BLaER1 treated with 17β-estradiol and CSF1 and Interleukin-3, amounts not matched to agents 10 nM and 100 nM (cell line): ENCODE results near the gene ACOT9.
A peak's percentile ranks its signal among the peaks of the same experiment; 100 is the strongest.
"Not testable (repeated sequence)": the region's sequence is repeated elsewhere in the genome, so short reads cannot be mapped to it uniquely, and the experiment has no call there.

ENCODE experiments used
- H3K27ac ChIP-seq, 11 experiments: shearing (Covaris generic); formaldehyde crosslinking; 2 replicates each; pipeline ENCODE4 v1.8.1; 2022
- H3K27me3 ChIP-seq, 11 experiments: shearing (Covaris generic); formaldehyde crosslinking; 2 replicates each; pipeline ENCODE4 v1.8.1; 2022
- H3K36me3 ChIP-seq, 11 experiments: shearing (Covaris generic); formaldehyde crosslinking; 2 replicates each; pipeline ENCODE4 v1.8.1; 2022
- H3K4me1 ChIP-seq, 10 experiments: shearing (Covaris generic); formaldehyde crosslinking; 2 replicates each; pipeline ENCODE4 v1.8.1; 2022
- H3K4me2 ChIP-seq, 11 experiments: shearing (Covaris generic); formaldehyde crosslinking; 2 replicates each; pipeline ENCODE4 v1.8.1; 2022
- H3K4me3 ChIP-seq, 10 experiments: shearing (Covaris generic); formaldehyde crosslinking; 2 replicates each; pipeline ENCODE4 v1.8.1; 2022
- H3K9ac ChIP-seq, 11 experiments: shearing (Covaris generic); formaldehyde crosslinking; 2 replicates each; pipeline ENCODE4 v1.8.1; 2022
- H3K9me3 ChIP-seq, 11 experiments: shearing (Covaris generic); formaldehyde crosslinking; replicated peaks in 1 of 11; 2 replicates each; pipeline ENCODE4 v1.8.1; 2022
- H4K20me1 ChIP-seq, 11 experiments: shearing (Covaris generic); formaldehyde crosslinking; 2 replicates each; pipeline ENCODE4 v1.8.1; 2022
- Cebpa-rat ChIP-seq, 11 experiments: shearing (Covaris generic); IDR thresholded peaks; 2 replicates each; pipeline ENCODE4 v1.8.1; 2022

Gene ACOT9

GRCh38 chrX:23764188-23764984 is 21.3 kb upstream of the ACOT9 start:
- Histone ChIP-seq H3K4me3 (no peak overlapping the region), H4K20me1 (no peaks in the 10 kb centered on the region), H3K9me3 (peaks cover 19 to 41% (median 23%) of the 10 kb centered on the region in 11 experiments), H3K4me1 (no peaks in the 10 kb centered on the region), H3K27me3 (no peaks in the 10 kb centered on the region), H3K36me3 (peaks cover 0 to 4% (median 0%) of the 10 kb centered on the region in 11 experiments; a peak in 1 of 22 replicates), H3K4me2 (no peak overlapping the region), H3K9ac (no peak overlapping the region), H3K27ac (no peak overlapping the region)
- TF ChIP-seq Cebpa-rat (IDR thresholded peaks at IDR 0.05): no peak

DNA sequence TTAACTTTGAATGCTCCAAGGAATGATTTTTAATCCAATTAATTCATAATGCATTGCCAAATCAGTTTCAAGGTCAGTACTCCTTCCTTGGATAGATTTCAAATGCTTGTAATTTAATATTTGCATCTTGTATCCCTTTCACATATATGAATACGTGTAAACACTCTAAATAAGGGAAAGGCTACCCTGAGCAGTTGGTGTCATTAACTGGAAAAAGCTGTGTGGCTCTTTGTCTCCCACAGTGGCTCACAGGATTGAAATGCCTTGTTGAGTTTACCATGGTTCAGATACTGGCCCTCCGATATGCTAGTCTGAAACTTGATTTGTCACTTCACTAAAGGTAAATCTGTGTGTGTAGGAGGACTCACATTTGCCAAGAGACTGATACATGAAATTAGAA is 16.7 kb upstream of the ACOT9 start:
- H3K4me1 ChIP-seq: peaks cover 0 to 23% (median 0%) of the 10 kb centered on the region in 10 experiments; a peak in 6 of 20 replicates
- no peak overlapping the region for H3K4me3 ChIP-seq
- no peak for TF ChIP-seq Cebpa-rat (IDR thresholded peaks at IDR 0.05)
- H3K9ac ChIP-seq: no peak overlapping the region
- H4K20me1 ChIP-seq: no peaks in the 10 kb centered on the region
- H3K27me3 ChIP-seq: no peaks in the 10 kb centered on the region
- H3K36me3 ChIP-seq: no peaks in the 10 kb centered on the region
- no peak overlapping the region for H3K27ac ChIP-seq
- H3K4me2 ChIP-seq: no peak overlapping the region
- 0 out of 22 replicates have a peak, but pooled peaks cover 0 to 7% (median 0%) of the 10 kb centered on the region in 11 experiments for H3K9me3 ChIP-seq

GRCh38 chrX:23756165-23756564 is 13.1 kb upstream of the ACOT9 start:
- Histone ChIP-seq H3K9ac (peak overlapping the region in 1 of 11 experiments; percentile 51; a peak in 1 of 22 replicates), H3K9me3 (no peaks in the 10 kb centered on the region), H4K20me1 (no peaks in the 10 kb centered on the region), H3K27ac (peak overlapping the region in 3 of 11 experiments; percentile 19 to 59 (median 24); a peak in 5 of 22 replicates), H3K4me2 (peak overlapping the region in 3 of 11 experiments; percentile 25 to 78 (median 69); a peak in 5 of 22 replicates), H3K36me3 (no peaks in the 10 kb centered on the region), H3K27me3 (no peaks in the 10 kb centered on the region), H3K4me3 (no peak overlapping the region), H3K4me1 (peaks cover 0 to 42% (median 0%) of the 10 kb centered on the region in 10 experiments; a peak in 6 of 20 replicates)
- no peak for TF ChIP-seq Cebpa-rat (IDR thresholded peaks at IDR 0.05)

DNA sequence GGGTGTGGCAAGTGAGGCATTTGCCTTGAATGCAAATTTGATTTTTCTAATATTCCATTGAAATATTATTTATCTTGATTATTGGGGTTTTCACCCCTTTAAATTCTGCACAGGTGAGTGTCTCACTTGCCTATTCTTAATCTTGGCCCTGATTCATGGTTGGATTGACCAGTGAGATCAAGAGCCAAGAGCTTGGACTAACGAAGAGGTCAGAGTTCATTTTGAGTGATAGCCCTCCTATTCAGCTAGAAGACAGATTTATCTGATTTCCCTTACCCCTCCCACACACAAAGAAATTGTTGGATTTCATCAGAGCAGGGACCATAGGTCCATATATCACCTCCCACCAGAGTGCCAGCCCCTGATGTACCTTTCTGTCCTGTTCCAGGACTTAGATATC is 11.6 kb upstream of the ACOT9 start:
- no peaks in the 10 kb centered on the region for H3K27me3 ChIP-seq
- no peak overlapping the region for H3K4me3 ChIP-seq
- no peaks in the 10 kb centered on the region for H4K20me1 ChIP-seq
- H3K9me3 ChIP-seq: no peaks in the 10 kb centered on the region
- H3K9ac ChIP-seq: no peak overlapping the region
- no peaks in the 10 kb centered on the region for H3K36me3 ChIP-seq
- TF ChIP-seq Cebpa-rat (IDR thresholded peaks at IDR 0.05): no peak
- H3K4me1 ChIP-seq: peaks cover 0 to 42% (median 0%) of the 10 kb centered on the region in 10 experiments; a peak in 6 of 20 replicates
- no peak overlapping the region for H3K27ac ChIP-seq
- H3K4me2 ChIP-seq: peak overlapping the region in 2 of 11 experiments; percentile 12 to 14; a peak in 1 of 22 replicates

- Histone ChIP-seq H3K4me1 (peaks cover 0 to 42% (median 0%) of the 10 kb centered on the region in 10 experiments; a peak in 6 of 20 replicates), H3K27ac (no peak overlapping the region), H3K27me3 (no peaks in the 10 kb centered on the region), H3K9ac (no peak overlapping the region), H3K4me2 (peak overlapping the region in 1 of 11 experiments; percentile 41; a peak in 2 of 22 replicates), H3K9me3 (no peaks in the 10 kb centered on the region), H3K36me3 (no peaks in the 10 kb centered on the region), H3K4me3 (no peak overlapping the region), H4K20me1 (no peaks in the 10 kb centered on the region)
- TF ChIP-seq Cebpa-rat (IDR thresholded peaks at IDR 0.05): no peak
Observed at GRCh38 chrX:23752740-23753415, 9.8 kb upstream of the ACOT9 start.

DNA sequence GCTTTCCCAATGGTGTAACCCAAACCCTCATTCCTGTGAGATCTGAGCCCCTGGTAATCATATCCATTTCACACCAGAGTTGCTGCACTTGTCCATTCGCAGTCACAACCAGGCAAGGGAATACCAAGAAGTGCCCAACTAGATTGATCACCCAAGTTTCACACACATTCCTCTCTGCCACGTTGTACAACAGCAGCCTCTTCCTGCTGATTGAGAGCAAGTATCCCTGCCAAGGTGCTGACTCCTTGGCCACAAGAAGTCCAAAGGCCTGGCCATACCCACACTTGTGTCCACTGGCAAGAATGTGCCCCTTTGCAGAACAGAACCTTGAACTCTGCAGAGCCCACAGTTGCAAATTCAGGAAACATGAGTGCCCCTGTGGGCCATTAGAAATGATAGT is 6.5 kb upstream of the ACOT9 start:
- Histone ChIP-seq H3K36me3 (no peaks in the 10 kb centered on the region), H4K20me1 (no peaks in the 10 kb centered on the region), H3K4me3 (no peak overlapping the region), H3K9me3 (no peaks in the 10 kb centered on the region), H3K4me1 (peaks cover 0 to 25% (median 6%) of the 10 kb centered on the region in 10 experiments; a peak in 9 of 20 replicates), H3K9ac (no peak overlapping the region), H3K27ac (no peak overlapping the region), H3K4me2 (no peak overlapping the region), H3K27me3 (no peaks in the 10 kb centered on the region)
- TF ChIP-seq Cebpa-rat (IDR thresholded peaks at IDR 0.05): no peak

DNA sequence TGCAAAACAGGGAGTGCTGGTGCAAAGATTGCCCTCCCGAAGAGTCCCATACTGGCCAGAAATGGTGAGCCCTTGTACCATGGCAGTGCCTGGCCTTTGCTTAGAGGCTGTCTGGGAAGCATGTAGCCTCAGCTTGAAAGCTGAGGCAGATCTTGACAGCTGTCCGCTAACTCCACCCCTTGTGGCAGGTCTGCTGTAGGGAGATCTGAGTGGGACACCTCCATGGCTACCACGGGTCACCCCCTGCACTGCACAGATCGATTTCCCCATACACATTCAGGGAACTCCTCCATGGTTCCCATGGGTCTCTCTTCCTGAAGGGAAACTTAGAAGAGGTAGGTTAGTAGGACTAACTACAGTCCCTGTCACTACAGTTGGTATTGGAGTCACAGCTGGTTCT is 6.1 kb upstream of the ACOT9 start:
- H3K9ac ChIP-seq: no peak overlapping the region
- peaks cover 0 to 3% (median 0%) of the 10 kb centered on the region in 11 experiments; a peak in 2 of 22 replicates for H3K27me3 ChIP-seq
- no peaks in the 10 kb centered on the region for H4K20me1 ChIP-seq
- H3K4me2 ChIP-seq: no peak overlapping the region
- no peaks in the 10 kb centered on the region for H3K36me3 ChIP-seq
- H3K4me3 ChIP-seq: no peak overlapping the region
- no peaks in the 10 kb centered on the region for H3K9me3 ChIP-seq
- no peak overlapping the region for H3K27ac ChIP-seq
- H3K4me1 ChIP-seq: peaks cover 0 to 20% (median 6%) of the 10 kb centered on the region in 10 experiments; a peak in 8 of 20 replicates
- TF ChIP-seq Cebpa-rat (IDR thresholded peaks at IDR 0.05): no peak

DNA sequence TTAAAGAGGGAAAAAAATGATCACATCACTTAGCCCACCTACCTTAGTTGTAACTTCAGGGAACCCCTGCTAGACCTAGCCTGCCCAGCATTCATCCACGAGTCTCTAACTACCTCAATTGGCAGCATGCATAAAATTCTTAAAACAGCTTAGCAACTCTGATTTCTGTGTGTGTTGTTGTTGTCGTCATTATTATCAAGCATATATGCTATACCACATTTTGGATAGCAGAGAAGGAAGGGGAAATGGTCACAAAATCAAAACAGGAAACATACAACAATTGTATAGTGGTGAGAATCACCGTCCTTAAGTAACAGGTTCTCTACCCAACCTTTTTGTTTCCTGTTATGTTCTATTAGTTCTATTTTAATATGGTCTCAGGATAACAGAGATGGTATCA is 2.7 kb upstream of the ACOT9 start:
- Histone ChIP-seq H3K4me2 (peak overlapping the region in 7 of 11 experiments; percentile 9 to 59 (median 32); a peak in 10 of 22 replicates), H3K36me3 (no peaks in the 10 kb centered on the region), H3K9me3 (peaks cover 0 to 17% (median 9%) of the 10 kb centered on the region in 11 experiments; a peak in 16 of 22 replicates), H3K4me3 (no peak overlapping the region), H3K27ac (peak overlapping the region in 2 of 11 experiments; percentile 34 to 45; a peak in 3 of 22 replicates), H3K27me3 (peaks cover 0 to 25% (median 15%) of the 10 kb centered on the region in 11 experiments; a peak in 13 of 22 replicates), H3K4me1 (peaks cover 0 to 17% (median 11%) of the 10 kb centered on the region in 10 experiments; a peak in 12 of 20 replicates), H4K20me1 (peaks cover 0 to 1% (median 0%) of the 10 kb centered on the region in 11 experiments; a peak in 1 of 22 replicates), H3K9ac (0 out of 22 replicates have a peak overlapping the region, but pooled peaks of 1 of the 11 experiments have one; percentile 31)
- TF ChIP-seq Cebpa-rat (IDR thresholded peaks at IDR 0.05): no peak

DNA sequence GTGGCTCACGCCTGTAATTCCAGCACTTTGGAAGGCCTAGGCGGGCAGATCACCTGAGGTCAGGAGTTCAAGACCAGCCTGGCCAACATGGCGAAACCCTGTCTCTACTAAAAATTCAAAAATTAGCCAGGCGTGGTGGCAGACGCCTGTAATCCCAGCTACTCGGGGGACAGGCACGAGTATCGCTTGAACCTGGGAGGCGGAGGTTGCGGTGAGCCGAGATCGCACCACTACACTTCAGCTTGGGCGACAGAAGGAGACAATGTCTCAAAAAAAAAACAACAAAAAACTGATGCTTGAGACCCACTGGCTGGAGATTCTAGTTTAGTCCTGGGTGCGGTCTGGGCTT is 521 bp upstream of the ACOT9 start:
- H3K27ac ChIP-seq: peak overlapping the region; percentile 54 to 93 (median 76); a peak in 20 of 22 replicates
- peak overlapping the region; percentile 72 to 87 (median 77); a peak in 19 of 22 replicates for H3K9ac ChIP-seq
- not testable (repeated sequence) for H3K36me3 ChIP-seq
- H4K20me1 ChIP-seq: peaks cover 0 to 23% (median 0%) of the 10 kb centered on the region in 11 experiments; a peak in 6 of 22 replicates
- H3K9me3 ChIP-seq: peaks cover 0 to 17% (median 9%) of the 10 kb centered on the region in 11 experiments; a peak in 16 of 22 replicates
- peak overlapping the region; percentile 56 to 78 (median 67) for H3K4me3 ChIP-seq
- peaks cover 0 to 31% (median 11%) of the 10 kb centered on the region in 10 experiments; a peak in 12 of 20 replicates for H3K4me1 ChIP-seq
- peak overlapping the region; percentile 42 to 80 (median 65) for H3K4me2 ChIP-seq
- H3K27me3 ChIP-seq: peaks cover 0 to 25% (median 15%) of the 10 kb centered on the region in 11 experiments; a peak in 13 of 22 replicates
